Sigmoid colon (tissue), 4 donors: Measurements from ENCODE around the gene RHBDF2.

Source experiments
- EP300 ChIP-seq, 4 donors: sonication (generic); formaldehyde crosslinking; IDR thresholded peaks; one replicate each; pipeline ENCODE4 v1.6.1; 2017; ENCODE audit warnings: antibody characterized with exemption in 4 of 4
- POLR2A ChIP-seq, 2 donors: fragments of 450-650 bp; IDR thresholded peaks; one replicate each; pipeline ENCODE4 v1.6.1; 2016; ENCODE audit warnings: antibody characterized with exemption in 2 of 2, mild to moderate bottlenecking in 2 of 2, moderate library complexity in 2 of 2

DNA sequence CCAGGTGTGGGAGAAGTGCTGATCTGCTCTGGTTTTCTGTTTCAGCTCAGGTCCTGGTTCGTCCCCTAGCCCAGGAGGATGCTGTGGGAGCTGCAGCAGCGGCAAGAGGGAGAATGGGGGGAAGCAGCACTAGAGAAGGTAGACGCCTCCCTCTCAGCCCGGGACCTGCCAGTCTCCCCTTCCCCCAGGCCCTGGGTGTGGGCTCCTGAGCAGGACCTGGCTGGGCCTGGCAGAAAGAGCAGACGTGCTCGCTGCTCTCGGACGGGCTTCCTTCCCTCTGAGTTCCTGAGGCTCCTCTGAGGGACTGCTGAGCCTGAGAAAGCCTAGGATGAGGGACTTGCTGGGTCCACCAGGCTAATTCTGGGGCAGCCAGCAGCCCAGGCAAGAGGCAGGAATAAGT lies 41.8 kb upstream of the RHBDF2 start:
- no peak for TF ChIP-seq POLR2A (IDR thresholded peaks at IDR 0.05)
- TF ChIP-seq EP300 (IDR thresholded peaks at IDR 0.05) = no peak
